Esophagus mucosa (tissue), 1 donor: ENCODE results near the gene CHI3L1. TPM values are rescaled to one million over a fixed set of nuclear protein-coding genes. Genes with fewer than 3 reads are reported as not detected.

ENCODE experiments used
- ATAC-seq: fragments of 200-7000 bp; cut with Tn5 transposase; one replicate; pipeline ENCODE4 v1.9.1; 2020
- total RNA-seq: library from RNA; stranded (reverse); gene quantifications from one replicate; pipeline ENCODE4 v1.2.4, GENCODE V29; 2023
- donor health status: DM: yes; HTN: yes; CAD: no.

CHI3L1 gene
- total RNA-seq, 1 donor from 2014 or later: 20.5 TPM

DNA sequence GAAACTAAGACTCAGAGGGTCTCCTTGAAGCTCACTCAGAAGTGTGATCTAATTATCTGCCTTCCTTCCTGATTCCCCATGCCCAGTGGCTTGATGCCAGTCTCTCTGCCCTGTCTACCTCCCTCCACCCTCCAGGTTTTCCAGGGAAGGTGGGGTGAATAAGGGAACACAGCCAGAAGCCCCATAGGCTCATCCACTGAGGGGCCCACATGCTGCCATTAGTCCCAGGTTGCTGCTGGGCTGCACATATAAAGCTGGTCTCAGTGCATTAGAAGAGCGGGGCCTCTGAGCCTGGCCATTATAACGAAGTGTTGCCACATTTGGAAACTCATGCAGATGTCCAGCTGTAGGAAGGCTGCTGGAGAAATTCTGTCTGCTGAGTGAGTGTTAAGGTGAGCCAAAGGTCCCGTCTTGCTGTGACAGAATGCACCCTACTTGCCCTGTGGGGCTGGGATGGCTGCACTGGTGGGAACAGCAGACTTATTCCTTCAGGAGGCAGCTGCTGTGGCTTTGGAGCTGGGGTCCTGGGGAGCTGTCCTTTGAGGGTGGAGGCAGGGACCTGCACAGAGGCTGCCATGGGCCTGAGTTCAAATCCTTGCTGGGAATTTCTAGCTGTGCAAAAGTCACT, 56.0 kb downstream of the CHI3L1 start:
- no peak for ATAC-seq

DNA sequence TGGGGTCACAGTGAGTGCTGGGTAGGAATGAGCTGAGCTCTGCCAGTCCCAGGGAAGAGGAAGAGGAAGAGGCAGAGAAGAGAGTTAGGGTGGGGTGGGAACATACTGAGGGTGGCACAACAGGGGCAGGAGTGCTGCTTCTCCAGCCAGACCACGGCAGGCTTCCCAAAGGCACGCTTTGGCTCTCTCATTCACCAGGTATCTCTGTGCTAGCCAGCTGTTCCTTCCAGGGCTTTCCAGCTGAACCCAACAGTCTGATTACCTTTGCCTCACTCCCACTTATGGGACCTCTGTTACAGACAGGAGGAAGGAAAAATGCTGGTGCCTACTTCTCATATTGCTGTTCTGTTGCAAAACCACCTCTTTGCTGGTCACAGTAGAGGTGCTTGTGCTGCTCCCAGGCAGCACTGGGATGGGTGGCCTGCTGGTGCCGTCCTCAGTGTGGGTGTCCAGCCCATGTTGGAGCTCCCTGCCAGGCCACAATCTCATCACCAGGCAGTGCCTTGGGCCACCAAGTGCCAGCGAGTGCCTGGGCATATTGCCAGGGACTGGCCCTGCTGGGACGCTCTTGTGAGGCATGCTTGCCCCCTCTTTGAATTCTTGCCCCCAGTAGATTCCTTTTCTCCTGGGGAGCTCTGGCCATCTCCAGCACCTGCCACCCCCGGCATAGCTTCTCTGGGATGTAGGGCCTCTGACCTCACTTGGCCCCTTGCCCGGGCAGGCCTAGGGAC, 56.8 kb downstream of the CHI3L1 start:
- no peak for ATAC-seq

Other genes with a start within 250 kb of the CHI3L1 start
- 82.7 TPM for gene ADIPOR1, start 228.4 kb downstream of the CHI3L1 start, total RNA-seq
- 73.1 TPM for gene CYB5R1, start 219.4 kb downstream of the CHI3L1 start, total RNA-seq
- gene TMEM183A, start 179.3 kb downstream of the CHI3L1 start, total RNA-seq: 54.3 TPM
- gene PPFIA4, start 160.2 kb downstream of the CHI3L1 start, total RNA-seq: 1.0 TPM
- gene MYOG, start 100.7 kb downstream of the CHI3L1 start, total RNA-seq: not detected
- gene ADORA1, start 59.0 kb downstream of the CHI3L1 start, total RNA-seq: 0.28 TPM
- gene MYBPH, start 10.9 kb downstream of the CHI3L1 start, total RNA-seq: not detected
- gene CHIT1, start 43.0 kb upstream of the CHI3L1 start, total RNA-seq: 0.20 TPM
- 22.6 TPM for gene BTG2, start 118.8 kb upstream of the CHI3L1 start, total RNA-seq
- 4.5 TPM for gene FMOD, start 164.4 kb upstream of the CHI3L1 start, total RNA-seq